CD4-positive, alpha-beta T cell treated with Interleukin-6 at 100 ng/mL for 8 hours (primary cell): Measurements from ENCODE around the gene PRR14.

Source experiments
- DNase-seq: peaks from one replicate; pipeline ENCODE4 v3.0.0-alpha.2; 2020; ENCODE audit warnings: mixed read lengths, low spot score

The PRR14 gene

GRCh38 chr16:30650369-30651123 lies at the start of gene PRR14:
Gene PRR14 (plus strand): TSS chr16:30650960. CDS start chr16:30651646, 686 bp downstream.
- peak; percentile 99 for DNase-seq

GRCh38 chr16:30601966-30602365 lies 48.8 kb upstream of the PRR14 start:
- DNase-seq: no peak

- no peak for DNase-seq
Observed at GRCh38 chr16:30602616-30603277, 48.0 kb upstream of the PRR14 start.

GRCh38 chr16:30603945-30604315 lies 46.8 kb upstream of the PRR14 start:
- DNase-seq: no peak

GRCh38 chr16:30604316-30604947 lies 46.3 kb upstream of the PRR14 start:
- DNase-seq: no peak

- DNase-seq: no peak
Observed at GRCh38 chr16:30605158-30605557, 45.6 kb upstream of the PRR14 start.

- DNase-seq: no peak
Observed at GRCh38 chr16:30606004-30606403, 44.8 kb upstream of the PRR14 start.

- no peak for DNase-seq
Observed at GRCh38 chr16:30609002-30609925, 41.5 kb upstream of the PRR14 start.

GRCh38 chr16:30609926-30610839 lies 40.6 kb upstream of the PRR14 start, which contains the start of gene ZNF689:
Gene ZNF689 (minus strand): TSS chr16:30610389. CDS start chr16:30610041, 348 bp downstream.
- peak; percentile 92 for DNase-seq

- DNase-seq: peak; percentile 40
Observed at GRCh38 chr16:30615358-30616091, 35.2 kb upstream of the PRR14 start.

GRCh38 chr16:30619202-30619601 lies 31.6 kb upstream of the PRR14 start:
- DNase-seq: no peak

- DNase-seq: no peak
Observed at GRCh38 chr16:30619638-30620037, 31.1 kb upstream of the PRR14 start.

GRCh38 chr16:30620169-30620568 lies 30.6 kb upstream of the PRR14 start:
- DNase-seq: no peak

- no peak for DNase-seq
Observed at GRCh38 chr16:30621765-30622164, 29.0 kb upstream of the PRR14 start.

- no peak for DNase-seq
Observed at GRCh38 chr16:30622455-30623032, 28.2 kb upstream of the PRR14 start.

GRCh38 chr16:30623536-30624283 lies 27.1 kb upstream of the PRR14 start:
- DNase-seq: no peak

- no peak for DNase-seq
Observed at GRCh38 chr16:30626236-30626635, 24.5 kb upstream of the PRR14 start.

- DNase-seq: peak; percentile 82
Observed at GRCh38 chr16:30628628-30629540, 21.9 kb upstream of the PRR14 start.
